HG02973 (cell line): ENCODE measurements around the gene ITGAV.

Source experiments
- ATAC-seq: cut with Tn5 transposase; IDR thresholded peaks from one replicate; pipeline ENCODE4 v1.9.1; 2021; ENCODE audit warnings: moderate library complexity; ENCODE audit not compliant: unreplicated experiment

Gene ITGAV

GRCh38 chr2:186612026-186612425, 22.2 kb downstream of the ITGAV start:
- ATAC-seq, result no peak

- no peak for ATAC-seq
Measured at GRCh38 chr2:186612555-186613440, 22.9 kb downstream of the ITGAV start.

GRCh38 chr2:186614373-186614772, 24.5 kb downstream of the ITGAV start:
- no peak for ATAC-seq

GRCh38 chr2:186617148-186617547, 27.3 kb downstream of the ITGAV start:
- ATAC-seq, result no peak

GRCh38 chr2:186617771-186618170, 27.9 kb downstream of the ITGAV start:
- no peak for ATAC-seq

- no peak for ATAC-seq
Measured at GRCh38 chr2:186618696-186619095, 28.8 kb downstream of the ITGAV start.

GRCh38 chr2:186623084-186623483, 33.2 kb downstream of the ITGAV start:
- ATAC-seq, result no peak

- no peak for ATAC-seq
Measured at GRCh38 chr2:186624276-186624675, 34.4 kb downstream of the ITGAV start.

- ATAC-seq, result no peak
Measured at GRCh38 chr2:186629250-186629996, 39.6 kb downstream of the ITGAV start.

- ATAC-seq, result no peak
Measured at GRCh38 chr2:186632417-186632816, 42.6 kb downstream of the ITGAV start.

- no peak for ATAC-seq
Measured at GRCh38 chr2:186634701-186635100, 44.8 kb downstream of the ITGAV start.

GRCh38 chr2:186636800-186637496, 47.1 kb downstream of the ITGAV start:
- no peak for ATAC-seq

GRCh38 chr2:186637497-186637800, 47.6 kb downstream of the ITGAV start:
- no peak for ATAC-seq

GRCh38 chr2:186639939-186640338, 50.1 kb downstream of the ITGAV start:
- peak; percentile 70 for ATAC-seq

- ATAC-seq, result no peak
Measured at GRCh38 chr2:186641132-186641806, 51.4 kb downstream of the ITGAV start.

GRCh38 chr2:186641807-186642321, 52.0 kb downstream of the ITGAV start:
- ATAC-seq, result peak; percentile 68

GRCh38 chr2:186644791-186645190, 54.9 kb downstream of the ITGAV start:
- ATAC-seq, result no peak

- no peak for ATAC-seq
Measured at GRCh38 chr2:186645999-186646398, 56.1 kb downstream of the ITGAV start.

- no peak for ATAC-seq
Measured at GRCh38 chr2:186648130-186648529, 58.3 kb downstream of the ITGAV start.

GRCh38 chr2:186653511-186653910, 63.7 kb downstream of the ITGAV start:
- no peak for ATAC-seq

GRCh38 chr2:186659383-186659782, 69.5 kb downstream of the ITGAV start:
- ATAC-seq, result no peak
